Loucy (cell line): ENCODE data around the gene MYADM.

Source experiments
- H2AFZ ChIP-seq: fragments of 200-600 bp; sonication (generic); 2 replicates; pipeline ENCODE4 v1.6.0; 2016; ENCODE audit warnings: antibody characterized with exemption, mild to moderate bottlenecking, low read length, moderate library complexity
- H3F3A ChIP-seq: fragments of 200-600 bp; 2 replicates; pipeline ENCODE4 v1.6.0; 2016; ENCODE audit warnings: antibody characterized with exemption, low read depth, mild to moderate bottlenecking
- H3K27me3 ChIP-seq: fragments of 200-600 bp; sonication (generic); 2 replicates; pipeline ENCODE4 v1.6.1; 2014; ENCODE audit warnings: low read length, mild to moderate bottlenecking; ENCODE audit not compliant: insufficient read depth, poor library complexity, severe bottlenecking
- H3K36me3 ChIP-seq: fragments of 200-600 bp; sonication (generic); 2 replicates; pipeline ENCODE4 v1.6.1; 2016; ENCODE audit warnings: low read length; ENCODE audit not compliant: insufficient read depth
- H3K4me1 ChIP-seq: fragments of 200-600 bp; sonication (generic); 2 replicates; pipeline ENCODE4 v1.5.1; 2014; ENCODE audit warnings: low read length, mild to moderate bottlenecking; ENCODE audit not compliant: insufficient read depth, poor library complexity, severe bottlenecking
- H3K4me2 ChIP-seq: fragments of 200-600 bp; sonication (generic); 2 replicates; pipeline ENCODE4 v1.6.0; 2014; ENCODE audit warnings: antibody characterized with exemption, low read length, low read depth, mild to moderate bottlenecking; ENCODE audit not compliant: poor library complexity, severe bottlenecking
- H3K4me3 ChIP-seq: fragments of 200-600 bp; sonication (generic); 2 replicates; pipeline ENCODE4 v1.5.1; 2014; ENCODE audit warnings: low read length, mild to moderate bottlenecking, mixed read lengths; ENCODE audit not compliant: poor library complexity, severe bottlenecking
- H3K79me2 ChIP-seq: fragments of 200-600 bp; sonication (generic); 2 replicates; pipeline ENCODE4 v1.6.1; 2014; ENCODE audit warnings: low read length; ENCODE audit not compliant: insufficient read depth
- H3K9ac ChIP-seq: fragments of 200-600 bp; sonication (generic); 2 replicates; pipeline ENCODE4 v1.6.0; 2014; ENCODE audit warnings: mild to moderate bottlenecking, low read depth, low read length, moderate library complexity; ENCODE audit not compliant: poor library complexity, severe bottlenecking
- H3K9me2 ChIP-seq: fragments of 200-600 bp; sonication (generic); replicated peaks from 2 replicates; pipeline ENCODE4 v1.6.1; 2016; ENCODE audit warnings: low read depth, low read length, mixed read lengths
- H3K9me3 ChIP-seq: fragments of 200-600 bp; sonication (generic); 2 replicates; pipeline ENCODE4 v1.6.1; 2014; ENCODE audit warnings: mild to moderate bottlenecking, antibody characterized with exemption, low read length, low read depth; ENCODE audit not compliant: insufficient read depth
- H4K20me1 ChIP-seq: fragments of 200-600 bp; sonication (generic); 2 replicates; pipeline ENCODE4 v1.6.0; 2014; ENCODE audit warnings: antibody characterized with exemption, low read length, mild to moderate bottlenecking; ENCODE audit not compliant: insufficient read depth, poor library complexity, severe bottlenecking
- EZH2phosphoT487 ChIP-seq: fragments of 200-600 bp; IDR thresholded peaks from 2 replicates; pipeline ENCODE4 v1.6.1; 2018; ENCODE audit warnings: antibody characterized with exemption, mild to moderate bottlenecking, moderate library complexity, borderline replicate concordance
- TF ChIP-seq, protein P1 (sequence below): fragments of 200-600 bp; sonication (generic); conservative IDR thresholded peaks from 2 replicates; pipeline ENCODE4 v1.5.1; 2014; ENCODE audit warnings: mild to moderate bottlenecking, antibody characterized with exemption, low read length

MYADM gene

DNA sequence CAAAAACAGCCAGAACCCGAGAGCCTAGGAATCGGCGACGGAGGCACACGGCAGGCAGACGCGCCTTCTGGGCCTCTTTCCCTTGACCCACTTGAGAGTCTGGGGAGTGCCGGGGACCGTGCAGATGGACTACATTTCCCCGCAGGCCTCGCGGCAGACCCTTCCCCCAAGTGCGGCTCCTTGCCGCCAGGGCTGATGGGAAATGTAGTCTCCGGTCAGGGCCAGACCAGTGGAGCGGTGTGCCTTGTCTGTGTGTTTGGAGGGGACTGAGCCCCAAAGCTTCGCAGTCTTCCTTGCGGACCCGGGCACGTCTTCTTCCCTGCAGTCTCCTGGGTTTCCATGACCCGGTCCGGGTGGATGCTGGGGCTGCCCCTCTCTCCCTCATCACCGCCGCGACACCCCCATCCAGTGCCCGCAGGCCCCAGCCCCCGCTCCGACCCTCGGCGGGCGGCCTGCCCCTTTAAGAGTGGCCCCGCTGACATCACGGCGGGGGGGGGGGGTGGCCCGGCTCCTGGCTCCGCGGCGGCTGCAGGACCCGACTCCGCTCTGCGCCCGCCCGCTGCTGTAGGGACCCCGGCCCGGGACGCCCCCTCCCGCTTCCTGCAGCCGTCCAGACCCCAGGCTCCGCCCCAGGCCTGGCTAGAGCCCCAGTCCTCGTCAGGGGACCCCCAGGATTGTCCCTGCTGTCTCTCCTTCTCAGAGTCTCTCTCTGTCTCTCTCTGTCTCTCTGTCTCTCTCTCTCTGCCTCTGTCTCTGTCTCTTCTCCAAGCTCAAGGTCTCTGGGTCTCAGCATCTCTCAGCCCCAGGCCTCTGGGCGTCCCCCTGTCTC, 40.6 kb downstream of the MYADM start:
- H3K79me2 ChIP-seq, result no peaks in the 10 kb centered on the region
- TF ChIP-seq EZH2phosphoT487, result no peak
- TF ChIP-seq, protein P1, sequence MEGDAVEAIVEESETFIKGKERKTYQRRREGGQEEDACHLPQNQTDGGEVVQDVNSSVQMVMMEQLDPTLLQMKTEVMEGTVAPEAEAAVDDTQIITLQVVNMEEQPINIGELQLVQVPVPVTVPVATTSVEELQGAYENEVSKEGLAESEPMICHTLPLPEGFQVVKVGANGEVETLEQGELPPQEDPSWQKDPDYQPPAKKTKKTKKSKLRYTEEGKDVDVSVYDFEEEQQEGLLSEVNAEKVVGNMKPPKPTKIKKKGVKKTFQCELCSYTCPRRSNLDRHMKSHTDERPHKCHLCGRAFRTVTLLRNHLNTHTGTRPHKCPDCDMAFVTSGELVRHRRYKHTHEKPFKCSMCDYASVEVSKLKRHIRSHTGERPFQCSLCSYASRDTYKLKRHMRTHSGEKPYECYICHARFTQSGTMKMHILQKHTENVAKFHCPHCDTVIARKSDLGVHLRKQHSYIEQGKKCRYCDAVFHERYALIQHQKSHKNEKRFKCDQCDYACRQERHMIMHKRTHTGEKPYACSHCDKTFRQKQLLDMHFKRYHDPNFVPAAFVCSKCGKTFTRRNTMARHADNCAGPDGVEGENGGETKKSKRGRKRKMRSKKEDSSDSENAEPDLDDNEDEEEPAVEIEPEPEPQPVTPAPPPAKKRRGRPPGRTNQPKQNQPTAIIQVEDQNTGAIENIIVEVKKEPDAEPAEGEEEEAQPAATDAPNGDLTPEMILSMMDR, result no peak
- no peaks in the 10 kb centered on the region for H3K36me3 ChIP-seq
- no peaks in the 10 kb centered on the region for H3K27me3 ChIP-seq
- H3K9me2 ChIP-seq, result no peaks in the 10 kb centered on the region
- H3K9me3 ChIP-seq, result no peaks in the 10 kb centered on the region
- no peaks in the 10 kb centered on the region for H3F3A ChIP-seq
- no peak overlapping the region for H3K4me2 ChIP-seq
- H3K4me1 ChIP-seq, result no peaks in the 10 kb centered on the region
- H2AFZ ChIP-seq, result no peak overlapping the region
- no peaks in the 10 kb centered on the region for H4K20me1 ChIP-seq
- no peak overlapping the region for H3K9ac ChIP-seq
- no peak overlapping the region for H3K4me3 ChIP-seq

DNA sequence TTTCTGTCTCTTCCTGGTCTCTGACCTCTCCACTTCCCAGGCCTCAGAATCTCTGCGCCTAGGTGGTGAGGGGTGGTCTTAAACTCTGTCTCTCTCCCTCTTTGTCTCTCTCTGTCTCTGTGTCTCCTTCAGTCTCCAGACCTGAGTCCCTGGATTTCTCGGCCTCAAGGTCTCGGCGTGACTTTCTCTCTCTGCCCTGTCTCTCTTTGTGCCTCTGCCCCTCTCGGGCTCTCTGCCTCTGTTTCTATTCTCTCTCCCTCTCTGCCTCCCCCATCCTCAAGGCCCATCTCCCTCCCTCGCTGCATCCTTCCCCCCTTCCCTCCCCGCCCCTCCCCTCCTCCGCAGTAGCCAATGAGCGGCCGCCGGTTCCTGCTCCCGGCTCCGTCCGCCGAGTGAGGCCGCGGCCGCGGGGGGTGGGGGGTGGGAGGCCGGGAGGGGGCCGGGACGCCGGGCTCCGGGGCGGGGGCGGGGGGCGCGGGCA, 41.3 kb downstream of the MYADM start, which contains the start of gene CACNG7:
Gene CACNG7 (plus strand): TSS at position 344 of the 481 bp plus-strand sequence. CDS start 3,554 bp downstream, outside the sequence.
- Histone ChIP-seq H4K20me1 (no peaks in the 10 kb centered on the region), H3K9ac (no peak within 1 kb of the TSS), H3K4me1 (no peaks in the 10 kb centered on the region), H3K4me3 (no peak within 1 kb of the TSS), H3K4me2 (no peak within 1 kb of the TSS), H3K9me2 (no peaks in the 10 kb centered on the region), H3K36me3 (no peaks in the 10 kb centered on the region), H3K79me2 (no peaks in the 10 kb centered on the region), H3K9me3 (no peaks in the 10 kb centered on the region), H2AFZ (no peak within 1 kb of the TSS), H3F3A (no peaks in the 10 kb centered on the region), H3K27me3 (no peaks in the 10 kb centered on the region)
- TF ChIP-seq EZH2phosphoT487, result no peak
- TF ChIP-seq, protein P1, result no peak

DNA sequence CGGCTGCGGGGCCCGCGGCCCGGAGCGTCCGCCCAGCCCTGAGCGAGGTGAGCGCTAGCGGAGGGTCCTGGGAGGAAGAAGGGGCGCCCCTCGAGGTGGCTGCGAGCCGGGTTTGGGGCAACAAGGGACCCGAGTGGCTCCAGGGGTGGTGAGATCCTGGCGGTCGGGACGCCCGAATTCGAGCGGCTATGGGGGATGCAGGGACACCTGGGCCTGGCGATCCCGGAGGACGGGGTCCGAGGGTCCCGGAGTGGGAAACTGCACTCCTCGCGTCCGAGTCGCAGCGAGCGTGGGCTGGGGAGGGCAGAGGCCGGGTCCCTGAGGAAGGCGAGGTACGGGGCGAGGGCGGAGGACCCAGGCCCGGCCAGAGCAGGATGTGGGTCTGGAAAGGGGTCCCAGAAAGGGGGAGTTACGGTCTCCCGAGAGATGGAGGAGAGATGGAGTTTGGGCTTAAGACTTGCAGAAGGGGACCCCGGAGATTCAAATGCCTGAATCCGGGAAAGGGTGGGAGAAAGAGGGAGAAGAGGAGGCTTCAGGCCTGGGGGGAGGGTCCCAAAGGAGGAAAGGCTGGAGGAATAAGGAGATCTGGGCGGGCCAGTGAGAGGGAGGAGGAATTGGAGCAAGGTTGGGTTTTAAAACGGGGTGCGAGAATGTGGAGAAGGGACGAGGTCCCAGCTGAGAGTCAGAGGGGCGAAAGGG, 41.9 kb downstream of the MYADM start:
- Histone ChIP-seq H2AFZ (no peak overlapping the region), H3K36me3 (no peaks in the 10 kb centered on the region), H3K79me2 (no peaks in the 10 kb centered on the region), H3K9ac (no peak overlapping the region), H4K20me1 (no peaks in the 10 kb centered on the region), H3K9me3 (no peaks in the 10 kb centered on the region), H3K4me1 (no peaks in the 10 kb centered on the region), H3F3A (no peaks in the 10 kb centered on the region), H3K4me2 (no peak overlapping the region), H3K9me2 (no peaks in the 10 kb centered on the region), H3K4me3 (no peak overlapping the region), H3K27me3 (no peaks in the 10 kb centered on the region)
- TF ChIP-seq EZH2phosphoT487, result no peak
- TF ChIP-seq, protein P1, result no peak
